Mesangial cell (primary cell): Measurements from ENCODE around the gene LYAR. TPM values are rescaled to one million over a fixed set of nuclear protein-coding genes. Genes with fewer than 3 reads are reported as not detected.

ENCODE experiments used
- total RNA-seq: library from RNA; depleted of rRNA; stranded (reverse); fragments of >200 nt; gene quantifications from 2 replicates; pipeline ENCODE4 v1.2.3, GENCODE V29; 2015

The LYAR gene, protein sequence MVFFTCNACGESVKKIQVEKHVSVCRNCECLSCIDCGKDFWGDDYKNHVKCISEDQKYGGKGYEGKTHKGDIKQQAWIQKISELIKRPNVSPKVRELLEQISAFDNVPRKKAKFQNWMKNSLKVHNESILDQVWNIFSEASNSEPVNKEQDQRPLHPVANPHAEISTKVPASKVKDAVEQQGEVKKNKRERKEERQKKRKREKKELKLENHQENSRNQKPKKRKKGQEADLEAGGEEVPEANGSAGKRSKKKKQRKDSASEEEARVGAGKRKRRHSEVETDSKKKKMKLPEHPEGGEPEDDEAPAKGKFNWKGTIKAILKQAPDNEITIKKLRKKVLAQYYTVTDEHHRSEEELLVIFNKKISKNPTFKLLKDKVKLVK
- 3.2 and 15.0 TPM in 2 replicates for total RNA-seq

DNA sequence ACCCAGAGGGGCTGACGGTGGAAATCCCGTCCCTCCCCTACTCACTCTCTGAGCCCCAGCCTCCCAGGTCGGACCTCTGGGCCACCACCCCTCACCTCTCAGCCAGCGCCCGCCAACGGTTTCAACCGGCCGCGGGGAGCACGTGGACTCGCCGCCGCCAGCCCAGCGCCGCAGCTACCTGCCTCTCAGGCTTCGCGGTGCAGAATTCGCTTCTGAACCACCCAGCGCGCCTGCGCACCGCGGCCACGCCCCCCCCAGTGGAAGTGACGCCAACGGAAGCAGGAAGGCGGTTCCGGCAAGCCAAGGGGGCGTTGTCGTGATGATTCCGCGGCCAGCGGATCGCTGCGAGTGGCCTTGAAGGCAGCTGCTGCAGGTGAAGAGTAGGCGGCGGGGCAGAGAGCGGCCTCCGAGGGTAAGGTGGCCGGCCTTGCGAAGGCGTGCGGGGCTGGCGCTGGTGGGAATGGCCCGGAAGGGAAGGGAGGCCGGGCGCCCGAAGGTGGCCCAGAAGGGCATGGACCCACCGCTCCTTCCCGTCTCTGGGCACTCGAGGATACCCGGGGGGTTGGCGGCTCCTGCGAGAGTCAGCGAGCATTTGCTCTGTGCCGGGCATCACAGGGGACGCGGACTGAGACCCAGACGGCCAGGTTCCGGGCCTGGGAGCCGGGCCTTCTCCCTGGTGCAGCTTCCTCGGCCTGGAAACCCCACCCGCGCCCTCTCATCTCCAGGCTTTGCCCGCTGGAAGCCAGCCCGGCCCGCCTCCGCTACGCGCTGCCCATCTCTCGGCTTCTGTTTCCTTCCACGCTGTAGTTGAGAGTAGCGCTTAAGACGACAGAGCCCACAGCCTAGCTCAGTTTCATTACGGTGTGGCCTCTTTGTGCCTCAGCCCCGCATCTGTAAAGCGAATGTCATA lies at the start of gene LYAR, which contains the start of gene ZBTB49:
Gene LYAR (minus strand): TSS at position 214 of the 910 bp plus-strand sequence. CDS start 6,412 bp downstream, outside the sequence.
Gene ZBTB49 (plus strand): TSS at position 311 of the 910 bp plus-strand sequence. CDS start 9,695 bp downstream, outside the sequence.

DNA sequence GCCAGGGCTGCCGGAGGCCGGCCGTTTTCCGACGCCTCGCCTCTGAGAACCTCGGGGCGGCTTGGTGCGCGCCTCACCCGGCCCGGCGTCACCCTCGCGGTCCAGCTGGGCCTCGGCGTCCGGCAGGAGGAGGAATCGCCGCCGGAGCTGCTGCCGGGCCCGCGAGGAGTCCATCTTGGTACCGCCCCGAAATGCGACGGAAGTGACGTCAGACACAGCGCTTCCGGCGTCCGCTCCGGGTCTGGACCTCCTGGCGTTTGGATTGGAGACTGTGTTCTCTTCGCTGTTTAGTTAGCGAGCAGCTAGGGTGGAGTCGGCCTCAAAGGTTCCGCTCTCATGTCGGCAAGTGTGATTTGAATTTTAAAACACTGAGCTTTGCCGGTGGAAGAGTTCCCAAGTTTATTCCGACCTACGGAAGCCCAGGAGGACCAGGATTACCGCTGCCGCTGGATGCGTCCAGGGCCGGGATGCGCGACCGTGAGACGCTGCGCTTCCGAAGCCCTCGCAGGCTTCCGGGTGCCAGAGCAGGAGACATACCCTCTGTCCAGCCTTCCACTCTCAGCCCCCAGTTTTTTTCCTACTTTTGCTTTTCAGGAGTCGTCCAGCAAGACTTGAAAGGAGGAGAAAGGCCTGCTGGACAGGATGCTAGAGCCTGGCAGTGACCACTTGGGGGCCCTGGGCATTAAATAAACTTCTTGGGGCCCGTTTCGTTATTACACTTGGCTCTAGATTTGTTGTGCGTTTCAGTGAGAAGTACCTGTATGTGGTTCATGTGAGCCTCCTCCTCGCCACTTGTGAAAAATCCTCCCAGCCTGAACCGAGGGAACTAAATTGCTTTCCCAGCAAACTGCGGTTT lies 41.7 kb downstream of the LYAR start, which contains the start of gene TMEM128:
Gene TMEM128 (minus strand): TSS at position 195 of the 856 bp plus-strand sequence. CDS start 21 bp downstream, at position 174.

DNA sequence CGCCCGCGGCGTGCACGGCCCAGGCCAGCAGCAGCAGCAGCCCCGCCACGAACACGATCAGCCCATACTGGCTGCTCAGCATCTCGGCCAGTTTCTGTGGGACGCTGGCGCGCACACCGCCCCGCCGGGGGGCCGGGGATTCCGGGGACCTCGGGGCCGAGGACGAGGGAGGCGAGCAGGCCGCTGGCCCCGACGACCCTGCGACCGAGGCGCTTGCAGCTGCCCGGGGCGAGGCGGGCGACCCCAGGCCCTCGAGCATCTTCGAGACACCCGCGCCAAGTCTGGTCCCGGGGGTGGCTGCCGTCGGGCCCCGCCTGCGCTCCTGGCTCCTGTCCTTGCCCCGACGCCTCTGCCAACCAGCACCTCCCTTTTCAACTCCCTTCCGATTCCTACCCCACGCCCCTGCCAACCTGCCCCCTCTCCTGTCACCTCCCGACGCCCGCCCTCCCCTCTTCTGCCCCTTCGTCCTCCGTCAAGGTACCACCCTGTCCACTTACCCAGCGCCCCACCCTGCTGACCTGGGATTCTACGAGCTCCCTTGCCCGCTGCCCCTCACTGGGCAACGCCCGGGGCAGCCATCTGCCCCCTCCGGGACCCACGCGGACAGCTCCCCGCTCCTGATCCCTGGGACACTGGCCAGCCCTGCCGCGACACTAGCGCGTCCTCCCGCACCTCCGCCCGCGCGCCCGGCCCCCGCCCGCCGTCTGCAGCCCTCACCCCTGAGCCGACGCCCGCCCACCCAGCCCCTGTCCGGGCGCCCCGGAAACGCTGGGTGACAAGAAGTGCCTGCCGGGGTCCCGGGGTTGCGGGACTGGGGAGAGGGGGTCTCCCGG lies 63.1 kb downstream of the LYAR start, which contains the start of gene OTOP1:
Gene OTOP1 (minus strand): TSS at position 324 of the 833 bp plus-strand sequence. CDS start 65 bp downstream, at position 259.

Other genes starting within 250 kb of the LYAR start
- gene OTOP1, start 63.2 kb downstream of the LYAR start, total RNA-seq, result not detected in 2 replicates
- gene TMEM128, start 41.9 kb downstream of the LYAR start, total RNA-seq, result 18.4 and 20.2 TPM in 2 replicates
- 0.81 and 2.0 TPM in 2 replicates for gene ZBTB49, start 97 bp upstream of the LYAR start, total RNA-seq
- gene NSG1, start 96.9 kb upstream of the LYAR start, total RNA-seq, result 0.65 and 1.5 TPM in 2 replicates